Activated T-helper 1 cell treated with anti-CD3 and anti-CD28 coated beads, Interleukin-12 subunit alpha, Interleukin-12 subunit beta, Interleukin-2, Interleukin-4 antibody, amounts not matched to agents 30 ng/mL and 10 ng/mL and 1 ng/mL, durations not matched to agents 14 hours and 24 hours and 36 hours (primary cell): ENCODE measurements around the gene NAGLU. TPM values are rescaled to one million over a fixed set of nuclear protein-coding genes. Genes with fewer than 3 reads are reported as not detected.
"Not testable (repeated sequence)": the region's sequence is repeated elsewhere in the genome, so short reads cannot be mapped to it uniquely, and the experiment has no call there.

Source experiments
- DNase-seq: peaks from one replicate; pipeline ENCODE4 v3.0.0; 2021; ENCODE audit warnings: low spot score
- H3K27ac Mint-ChIP-seq: one replicate; pipeline ENCODE4 v1.8.0; 2021; ENCODE audit warnings: mild to moderate bottlenecking, mixed read lengths
- H3K27me3 Mint-ChIP-seq: one replicate; pipeline ENCODE4 v1.8.0; 2022; ENCODE audit warnings: mild to moderate bottlenecking, moderate library complexity, mixed read lengths; ENCODE audit not compliant: insufficient read depth
- H3K36me3 Mint-ChIP-seq: one replicate; pipeline ENCODE4 v1.8.0; 2021; ENCODE audit warnings: low read depth, mixed read lengths
- H3K4me1 Mint-ChIP-seq: one replicate; pipeline ENCODE4 v1.8.0; 2021; ENCODE audit warnings: low read depth, mixed read lengths
- H3K4me3 Mint-ChIP-seq: one replicate; pipeline ENCODE4 v1.8.0; 2021; ENCODE audit warnings: mild to moderate bottlenecking, moderate library complexity, mixed read lengths
- H3K9me3 Mint-ChIP-seq: one replicate; pipeline ENCODE4 v1.8.0; 2021; ENCODE audit warnings: mixed read lengths
- intact Hi-C: fragments of 100-400 bp; cut with micrococcal nuclease; formaldehyde crosslinking; loops from one replicate; pipeline ENCODE4 v1.15.1; 2024
- total RNA-seq: library from RNA; stranded (reverse); gene quantifications from 2 replicates; pipeline ENCODE4 v1.2.3, GENCODE V29; 2022

Gene NAGLU
- total RNA-seq, 1 donor from 2014 or later: 18.2 TPM

DNA sequence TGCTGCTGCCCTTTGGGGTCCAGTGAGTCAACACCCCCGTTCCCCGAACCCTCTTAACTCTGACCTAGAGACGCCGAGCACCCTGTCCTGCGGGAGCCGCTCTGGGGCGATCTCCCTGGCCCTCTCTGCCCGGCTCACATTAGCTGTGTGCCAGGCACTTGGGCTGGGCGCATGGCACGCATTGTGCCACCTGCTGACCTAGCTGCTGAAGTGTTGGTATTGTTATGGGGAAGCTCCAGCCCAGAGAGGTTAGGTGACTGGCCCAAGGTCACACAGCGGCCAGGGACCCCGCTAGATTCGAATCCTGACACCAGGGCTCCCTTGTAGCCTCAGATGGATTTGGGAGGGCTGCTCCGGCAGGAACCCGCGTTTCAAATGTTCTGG, 17.8 kb downstream of the NAGLU start:
- DNase-seq: no peak
- Mint-ChIP-seq H3K4me3 (peak overlapping the region; percentile 94), H3K9me3 (no peaks in the 10 kb centered on the region), H3K36me3 (peaks cover 1% of the 10 kb centered on the region), H3K4me1 (peaks cover 12% of the 10 kb centered on the region), H3K27ac (peak overlapping the region; percentile 95), H3K27me3 (no peaks in the 10 kb centered on the region)
- intact Hi-C loops: loop anchor here (1.0 kb wide), 1 partner anchor 18 kb away; the partner anchor contains the start of gene NAGLU

DNA sequence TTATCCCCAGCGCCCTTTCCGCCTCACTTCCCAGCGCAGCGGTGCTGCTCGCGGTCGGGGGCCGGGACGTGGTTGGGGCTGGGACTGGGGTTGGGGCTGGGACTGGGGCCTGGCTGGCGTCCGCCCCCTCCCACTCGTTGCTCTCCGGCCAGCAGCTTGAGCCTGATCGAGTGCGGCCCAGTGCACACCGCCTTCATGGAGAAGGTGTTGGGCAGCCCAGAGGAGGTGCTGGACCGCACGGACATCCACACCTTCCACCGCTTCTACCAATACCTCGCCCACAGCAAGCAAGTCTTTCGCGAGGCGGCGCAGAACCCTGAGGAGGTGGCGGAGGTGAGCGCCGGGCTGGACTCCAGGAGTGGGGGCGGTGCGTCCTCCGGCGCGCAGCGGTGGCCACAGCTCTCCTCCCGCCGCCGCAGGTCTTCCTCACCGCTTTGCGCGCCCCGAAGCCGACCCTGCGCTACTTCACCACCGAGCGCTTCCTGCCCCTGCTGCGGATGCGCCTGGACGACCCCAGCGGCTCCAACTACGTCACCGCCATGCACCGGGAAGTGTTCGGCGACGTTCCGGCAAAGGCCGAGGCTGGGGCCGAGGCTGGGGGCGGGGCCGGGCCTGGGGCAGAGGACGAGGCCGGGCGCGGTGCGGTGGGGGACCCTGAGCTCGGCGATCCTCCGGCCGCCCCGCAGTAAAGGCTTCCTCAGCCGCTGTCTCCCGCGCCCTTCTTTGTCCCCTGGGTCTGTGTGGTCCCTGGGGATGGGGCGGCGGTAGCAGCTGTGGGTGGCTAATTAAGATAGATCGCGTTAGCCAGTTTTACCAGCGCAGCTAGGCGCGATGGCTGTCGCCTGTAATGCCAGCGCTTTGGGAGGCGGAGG, 18.4 kb downstream of the NAGLU start:
- Mint-ChIP-seq H3K36me3 (peaks cover 1% of the 10 kb centered on the region), H3K27me3 (no peaks in the 10 kb centered on the region), H3K4me3 (peak overlapping the region; percentile 94), H3K27ac (peak overlapping the region; percentile 95), H3K4me1 (peaks cover 6% of the 10 kb centered on the region), H3K9me3 (no peaks in the 10 kb centered on the region)
- peak; percentile 75 for DNase-seq
- intact Hi-C loops: loop anchor here (1.0 kb wide), 1 partner anchor 18 kb away; the partner anchor contains the start of gene NAGLU

DNA sequence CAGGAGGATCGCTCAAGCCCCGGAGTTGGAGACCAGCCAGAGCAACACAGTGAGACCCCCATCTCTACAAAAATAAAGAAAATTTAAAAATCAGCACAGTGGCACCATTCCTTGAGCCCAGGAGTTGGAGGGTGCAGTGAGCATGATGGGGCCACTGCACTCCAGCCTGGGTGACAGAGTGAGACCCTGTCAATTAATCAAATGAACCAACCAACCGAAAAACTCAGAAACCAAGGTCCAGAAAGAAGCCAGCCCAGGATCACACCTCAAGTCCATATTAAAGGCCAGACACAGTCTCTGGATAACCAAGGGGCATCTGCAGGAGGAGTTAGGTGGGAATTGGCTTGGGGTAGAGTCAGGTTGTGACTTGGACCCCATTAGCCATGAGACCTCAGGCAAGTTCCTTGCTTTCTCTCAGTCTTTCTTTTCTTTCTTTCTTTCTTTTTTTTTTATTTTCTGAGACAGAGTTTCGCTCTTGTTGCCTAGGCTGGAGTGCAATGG, 19.1 kb downstream of the NAGLU start:
- peaks cover 6% of the 10 kb centered on the region for H3K4me1 Mint-ChIP-seq
- H3K27me3 Mint-ChIP-seq: no peaks in the 10 kb centered on the region
- H3K4me3 Mint-ChIP-seq: peak overlapping the region; percentile 94
- DNase-seq: no peak
- no peaks in the 10 kb centered on the region for H3K9me3 Mint-ChIP-seq
- H3K27ac Mint-ChIP-seq: peak overlapping the region; percentile 95
- intact Hi-C loops: no loop called here
- peaks cover 1% of the 10 kb centered on the region for H3K36me3 Mint-ChIP-seq

DNA sequence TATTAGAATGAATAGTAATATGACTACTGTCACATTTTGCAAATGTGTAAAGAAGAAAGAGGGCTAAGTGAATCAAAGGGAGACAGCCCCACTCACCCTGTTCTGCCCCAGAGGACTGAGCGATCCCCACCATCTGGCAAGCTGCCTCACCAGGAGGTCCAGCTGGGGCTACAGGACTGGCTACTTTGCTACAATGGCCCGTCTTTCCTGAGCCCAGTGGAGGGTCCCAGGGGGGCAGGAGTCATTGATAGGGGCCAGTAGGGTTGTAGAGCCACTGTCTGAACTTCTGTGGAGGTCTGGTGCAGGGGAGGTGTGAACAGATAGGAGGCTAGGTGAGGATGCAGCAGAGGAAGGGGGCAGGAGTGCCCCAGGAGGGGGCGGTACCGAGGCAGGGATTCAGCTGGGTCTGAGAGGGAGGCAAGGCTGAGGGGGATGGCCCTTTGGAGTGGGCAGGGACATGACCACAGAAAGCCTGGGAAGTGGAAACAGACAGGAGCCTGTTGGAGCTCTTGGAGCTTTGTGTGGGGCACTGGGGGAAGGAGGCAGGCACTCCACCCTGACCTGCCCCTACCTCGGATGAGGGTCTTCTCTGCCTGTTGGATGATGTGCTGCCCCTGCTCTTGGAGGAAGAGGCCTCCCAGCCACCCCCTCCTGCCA, 20.0 kb downstream of the NAGLU start:
- intact Hi-C loops, H3K9me3 Mint-ChIP-seq, H3K27me3 Mint-ChIP-seq, DNase-seq, H3K27ac Mint-ChIP-seq, H3K4me1 Mint-ChIP-seq, H3K36me3 Mint-ChIP-seq: not testable (repeated sequence)
- H3K4me3 Mint-ChIP-seq: peak overlapping the region; percentile 94

DNA sequence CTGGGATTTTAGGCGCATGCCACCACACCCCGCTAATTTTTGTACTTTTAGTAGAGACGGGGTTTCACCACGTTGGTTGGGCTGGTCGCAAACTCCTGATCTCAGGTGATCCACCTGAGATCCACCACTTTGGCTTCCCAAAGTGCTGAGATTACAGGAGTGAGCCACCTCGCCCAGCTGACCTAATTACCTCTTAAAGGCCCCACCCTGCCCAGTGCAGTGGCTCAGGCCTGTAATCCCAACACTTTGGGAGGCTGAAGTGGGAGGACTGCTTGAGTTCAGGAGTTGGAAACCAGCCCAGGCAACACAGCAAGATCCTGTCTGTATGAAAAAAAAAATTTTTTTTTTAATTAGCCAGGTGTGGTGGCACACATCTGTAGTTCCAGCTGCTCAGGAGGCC, 23.0 kb downstream of the NAGLU start:
- Mint-ChIP-seq H3K4me1 (peaks cover 25% of the 10 kb centered on the region), H3K27ac (no peak overlapping the region), H3K9me3 (no peaks in the 10 kb centered on the region), H3K36me3 (peaks cover 3% of the 10 kb centered on the region), H3K4me3 (no peak overlapping the region), H3K27me3 (no peaks in the 10 kb centered on the region)
- intact Hi-C loops: no loop called here
- no peak for DNase-seq

DNA sequence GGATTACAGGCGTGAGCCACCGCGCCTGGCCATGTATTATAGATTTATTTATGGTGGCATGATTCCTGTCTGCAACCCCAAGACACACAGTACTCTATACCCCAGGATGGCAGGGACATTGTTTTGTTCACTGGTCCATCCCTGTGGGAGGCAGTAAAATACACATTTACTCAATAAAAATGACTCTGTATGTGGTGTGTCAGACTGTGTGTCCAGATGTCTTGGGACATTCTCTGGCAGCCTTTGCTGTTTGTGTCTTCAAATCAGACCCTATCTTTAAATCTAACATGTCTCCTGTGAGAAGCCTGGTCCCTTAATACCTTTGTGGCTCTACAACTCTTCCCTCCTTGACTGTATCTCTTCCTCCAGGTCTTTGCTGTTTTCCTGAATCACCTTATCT, 24.2 kb downstream of the NAGLU start:
- Mint-ChIP-seq H3K4me3 (peak overlapping the region; percentile 52), H3K27ac (no peak overlapping the region)
- DNase-seq: no peak

DNA sequence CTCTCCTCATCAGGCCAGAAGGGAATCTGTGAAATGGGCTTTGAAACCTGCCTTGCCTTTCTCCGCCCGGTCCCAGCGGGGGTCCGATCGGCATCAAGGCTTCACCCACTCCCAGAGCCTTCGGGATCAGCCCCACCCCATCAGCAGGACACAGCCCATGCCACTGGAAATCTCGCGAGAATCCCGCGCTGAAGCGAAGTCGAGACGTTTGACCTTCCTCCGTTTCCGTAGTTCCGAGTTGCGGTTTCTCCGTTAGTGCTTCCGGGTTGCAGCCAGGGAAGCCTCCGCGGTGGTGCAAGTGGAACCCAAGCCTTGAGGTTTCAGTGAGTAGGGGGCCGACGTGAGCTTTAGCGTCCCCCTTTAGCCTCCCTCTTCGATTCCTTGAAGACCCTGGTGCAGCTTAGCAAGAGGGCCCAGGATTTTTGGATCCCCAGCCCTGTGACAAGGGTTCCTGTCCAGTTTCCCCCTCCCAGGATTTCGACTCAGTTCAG, 25.9 kb downstream of the NAGLU start, which contains the start of gene COASY:
COASY (plus strand) TSS at position 252 of the 491 bp plus-strand sequence. CDS start 475 bp downstream, outside the sequence.
- H3K9me3 Mint-ChIP-seq: no peaks in the 10 kb centered on the region
- H3K4me3 Mint-ChIP-seq: peak within 1 kb of the TSS; percentile 87
- H3K36me3 Mint-ChIP-seq: peaks cover 6% of the 10 kb centered on the region
- H3K4me1 Mint-ChIP-seq: peaks cover 25% of the 10 kb centered on the region
- intact Hi-C loops: loop anchor here (1.0 to 10.0 kb wide), 2 partner anchors 15 to 423 kb away; partner anchors contain the start of genes PSMC3IP, PTGES3L and RUNDC1
- H3K27ac Mint-ChIP-seq: peak within 1 kb of the TSS; percentile 92
- peak; percentile 91 for DNase-seq
- no peaks in the 10 kb centered on the region for H3K27me3 Mint-ChIP-seq

More for the DNA sequence above, 24.2 kb downstream of the NAGLU start:
- intact Hi-C loops: loop anchor here (10.0 kb wide), 1 partner anchor 425 kb away; the partner anchor contains the start of genes PTGES3L and RUNDC1
- Mint-ChIP-seq H3K36me3 (peaks cover 3% of the 10 kb centered on the region), H3K9me3 (no peaks in the 10 kb centered on the region), H3K4me1 (peaks cover 25% of the 10 kb centered on the region), H3K27me3 (no peaks in the 10 kb centered on the region)

DNA sequence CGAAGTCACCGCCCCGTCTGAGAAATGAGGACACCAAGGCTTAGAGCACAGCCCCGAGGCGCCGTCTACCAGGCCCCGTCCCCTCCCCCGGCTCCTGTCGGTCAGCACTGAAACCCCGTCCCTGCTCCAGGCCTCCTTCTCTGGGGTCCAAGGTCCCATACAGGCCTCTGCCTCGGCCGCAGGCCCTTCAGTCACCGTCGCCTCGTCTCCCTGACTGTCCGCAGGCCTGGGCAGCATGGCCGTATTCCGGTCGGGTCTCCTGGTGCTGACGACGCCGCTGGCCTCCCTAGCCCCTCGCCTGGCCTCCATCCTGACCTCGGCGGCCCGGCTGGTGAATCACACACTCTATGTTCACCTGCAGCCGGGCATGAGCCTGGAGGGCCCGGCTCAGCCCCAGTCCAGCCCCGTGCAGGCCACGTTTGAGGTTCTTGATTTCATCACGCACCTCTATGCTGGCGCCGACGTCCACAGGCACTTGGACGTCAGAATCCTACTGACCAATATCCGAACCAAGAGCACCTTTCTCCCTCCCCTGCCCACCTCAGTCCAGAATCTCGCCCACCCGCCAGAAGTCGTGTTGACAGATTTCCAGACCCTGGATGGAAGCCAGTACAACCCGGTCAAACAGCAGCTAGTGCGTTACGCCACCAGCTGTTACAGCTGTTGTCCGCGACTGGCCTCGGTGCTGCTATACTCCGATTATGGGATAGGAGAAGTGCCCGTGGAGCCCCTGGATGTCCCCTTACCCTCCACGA, 26.5 kb downstream of the NAGLU start:
- Mint-ChIP-seq H3K36me3 (peaks cover 9% of the 10 kb centered on the region), H3K9me3 (no peaks in the 10 kb centered on the region), H3K27me3 (no peaks in the 10 kb centered on the region), H3K4me1 (peaks cover 26% of the 10 kb centered on the region), H3K4me3 (peak overlapping the region; percentile 87), H3K27ac (peak overlapping the region; percentile 92)
- intact Hi-C loops: loop anchor here (1.0 to 10.0 kb wide), 2 partner anchors 15 to 422 kb away; partner anchors contain the start of genes PSMC3IP, PTGES3L and RUNDC1
- no peak for DNase-seq

DNA sequence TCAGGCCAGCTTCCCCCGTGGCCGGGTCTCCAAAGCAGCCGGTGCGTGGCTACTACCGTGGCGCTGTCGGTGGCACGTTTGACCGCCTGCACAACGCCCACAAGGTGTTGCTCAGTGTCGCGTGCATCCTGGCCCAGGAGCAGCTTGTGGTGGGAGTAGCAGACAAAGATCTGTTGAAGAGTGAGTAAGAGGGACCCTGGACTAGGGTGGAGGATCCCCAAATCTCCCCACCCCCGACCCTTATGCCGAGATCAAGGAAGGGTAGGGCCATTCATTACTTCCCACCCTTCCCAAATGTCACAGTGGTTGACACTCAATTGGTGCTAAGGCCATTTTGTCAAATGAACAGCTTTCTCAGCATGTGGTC, 27.1 kb downstream of the NAGLU start:
- peaks cover 12% of the 10 kb centered on the region for H3K36me3 Mint-ChIP-seq

DNA sequence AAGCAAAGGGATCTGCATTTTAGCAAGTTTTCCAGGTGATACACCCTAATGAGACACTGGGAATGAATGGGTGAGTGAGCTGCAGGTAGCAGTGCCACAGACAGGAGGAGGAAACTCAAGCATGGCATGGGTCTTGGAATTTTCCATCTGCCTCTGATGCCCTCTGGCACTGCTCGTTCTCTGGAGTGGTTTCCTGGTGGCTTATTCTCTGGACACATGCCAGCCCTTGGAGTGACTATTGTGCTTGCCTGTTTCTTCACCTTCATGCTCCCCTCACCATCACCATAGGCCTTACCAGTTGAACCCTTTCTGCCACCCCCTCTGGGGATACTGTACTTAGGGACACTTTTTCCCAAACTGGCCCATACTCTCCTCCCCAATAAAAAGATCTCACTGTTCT, 27.5 kb downstream of the NAGLU start:
- intact Hi-C loops: loop anchor here (10.0 kb wide), 1 partner anchor 421 kb away; the partner anchor contains the start of genes PTGES3L and RUNDC1
- Mint-ChIP-seq H3K9me3 (no peaks in the 10 kb centered on the region), H3K27ac (no peak overlapping the region), H3K27me3 (no peaks in the 10 kb centered on the region), H3K4me1 (peaks cover 33% of the 10 kb centered on the region), H3K4me3 (peak overlapping the region; percentile 87), H3K36me3 (peaks cover 15% of the 10 kb centered on the region)
- DNase-seq: no peak

More for the DNA sequence above, 27.1 kb downstream of the NAGLU start:
- no peaks in the 10 kb centered on the region for H3K9me3 Mint-ChIP-seq
- no peak overlapping the region for H3K27ac Mint-ChIP-seq
- H3K4me3 Mint-ChIP-seq: peak overlapping the region; percentile 87
- H3K27me3 Mint-ChIP-seq: no peaks in the 10 kb centered on the region
- H3K4me1 Mint-ChIP-seq: peaks cover 31% of the 10 kb centered on the region
- no peak for DNase-seq
- intact Hi-C loops: loop anchor here (10.0 kb wide), 1 partner anchor 422 kb away; the partner anchor contains the start of genes PTGES3L and RUNDC1

DNA sequence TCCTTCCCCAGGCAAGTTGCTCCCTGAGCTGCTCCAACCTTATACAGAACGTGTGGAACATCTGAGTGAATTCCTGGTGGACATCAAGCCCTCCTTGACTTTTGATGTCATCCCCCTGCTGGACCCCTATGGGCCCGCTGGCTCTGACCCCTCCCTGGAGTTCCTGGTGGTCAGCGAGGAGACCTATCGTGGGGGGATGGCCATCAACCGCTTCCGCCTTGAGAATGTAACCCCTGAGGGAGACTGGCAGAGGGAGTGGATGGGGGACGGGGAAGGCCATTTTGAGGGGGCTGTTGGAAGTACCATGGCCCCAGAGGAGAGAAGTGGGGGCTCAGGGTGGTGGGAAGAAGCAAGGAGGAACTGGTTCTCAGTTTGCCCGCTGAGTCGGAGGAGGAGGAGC, 27.9 kb downstream of the NAGLU start:
- peaks cover 37% of the 10 kb centered on the region for H3K4me1 Mint-ChIP-seq
- DNase-seq: no peak
- no peaks in the 10 kb centered on the region for H3K9me3 Mint-ChIP-seq
- H3K27me3 Mint-ChIP-seq: no peaks in the 10 kb centered on the region
- intact Hi-C loops: loop anchor here (10.0 kb wide), 1 partner anchor 421 kb away; the partner anchor contains the start of genes PTGES3L and RUNDC1
- no peak overlapping the region for H3K27ac Mint-ChIP-seq
- peaks cover 17% of the 10 kb centered on the region for H3K36me3 Mint-ChIP-seq
- H3K4me3 Mint-ChIP-seq: peak overlapping the region; percentile 87
